Vagina (tissue), 2 donors: ENCODE data around the gene CFAP74. TPM values are rescaled to one million over a fixed set of nuclear protein-coding genes. Genes with fewer than 3 reads are reported as not detected.
"Not testable (repeated sequence)": the region's sequence is repeated elsewhere in the genome, so short reads cannot be mapped to it uniquely, and the experiment has no call there.

Experiments
- DNase-seq, 2 donors: peaks; one replicate each; pipeline ENCODE4 v3.0.0-alpha.2; 2017; ENCODE audit errors: extremely low spot score in 2 of 2
- H3K27ac ChIP-seq: fragments of 200-600 bp; sonication (generic); one replicate; pipeline ENCODE4 v1.5.1; 2019
- H3K27me3 ChIP-seq: fragments of 200-600 bp; sonication (generic); one replicate; pipeline ENCODE4 v1.5.1; 2019
- H3K36me3 ChIP-seq, 2 donors: fragments of 200-600 bp; sonication (generic); one replicate each; pipeline ENCODE4 v1.5.1; 2017 to 2019
- H3K4me1 ChIP-seq: fragments of 200-600 bp; sonication (generic); one replicate; pipeline ENCODE4 v1.5.1; 2019
- H3K4me3 ChIP-seq, 2 donors: fragments of 200-600 bp; sonication (generic); 1 replicate in 1 of 2; 2 replicates in 1 of 2; pipeline ENCODE4 v1.5.1; 2016 to 2019
- H3K9me3 ChIP-seq: fragments of 200-600 bp; sonication (generic); one replicate; pipeline ENCODE4 v1.5.1; 2019
- CTCF ChIP-seq, 3 experiments: fragments of 450-650 bp in 2 of 3; fragments of 200-600 bp in 1 of 3; sonication (generic) in 1 of 3; IDR thresholded peaks; one replicate each; pipeline ENCODE4 v1.5.1; 2017 to 2019; ENCODE audit warnings: antibody characterized with exemption in 3 of 3, mild to moderate bottlenecking in 2 of 3, moderate library complexity in 2 of 3
- POLR2A ChIP-seq, 2 donors: fragments of 450-650 bp; IDR thresholded peaks; one replicate each; pipeline ENCODE4 v1.6.1; 2017; ENCODE audit warnings: antibody characterized with exemption in 2 of 2, mild to moderate bottlenecking in 2 of 2, moderate library complexity in 2 of 2
- POLR2AphosphoS5 ChIP-seq, 2 donors: sonication (generic); formaldehyde crosslinking; IDR thresholded peaks; one replicate each; pipeline ENCODE4 v1.9.0; 2017; ENCODE audit warnings: antibody characterized with exemption in 2 of 2, mild to moderate bottlenecking in 2 of 2, low read depth in 1 of 2; ENCODE audit not compliant: insufficient read depth in 1 of 2
- intact Hi-C: fragments of 100-400 bp; cut with DNase I; formaldehyde crosslinking; loops from one replicate; pipeline ENCODE4 v1.15.1; 2023
- total RNA-seq: library from RNA; depleted of rRNA; stranded (reverse); fragments of >200 nt; gene quantifications from one replicate; pipeline ENCODE4 v1.2.3, GENCODE V29; 2016

CFAP74 gene
- total RNA-seq, 1 donor from 2014 or later = not detected

GRCh38 chr1:1986451-1987141 is 17.0 kb downstream of the CFAP74 start:
- intact Hi-C loops = no loop called here

GRCh38 chr1:1985375-1986050 is 18.1 kb downstream of the CFAP74 start:
- DNase-seq = no peak
- TF ChIP-seq POLR2AphosphoS5 (IDR thresholded peaks at IDR 0.05; ENCODE audit: insufficient read depth in 1 of 2, low read depth in 1 of 2) (no peak), POLR2A (IDR thresholded peaks at IDR 0.05) (no peak), CTCF (IDR thresholded peaks at IDR 0.05) (no peak)
- Histone ChIP-seq H3K27me3 (no peaks in the 10 kb centered on the region), H3K27ac (no peak overlapping the region), H3K4me3 (no peak overlapping the region), H3K36me3 (no peaks in the 10 kb centered on the region), H3K9me3 (no peaks in the 10 kb centered on the region), H3K4me1 (peaks cover 14% of the 10 kb centered on the region)
- intact Hi-C loops = no loop called here

More at GRCh38 chr1:1986451-1987141, 17.0 kb downstream of the CFAP74 start:
- H3K4me1 ChIP-seq = peaks cover 23% of the 10 kb centered on the region
- no peaks in the 10 kb centered on the region for H3K9me3 ChIP-seq
- no peak for DNase-seq
- TF ChIP-seq CTCF (IDR thresholded peaks at IDR 0.05) (no peak), POLR2A (IDR thresholded peaks at IDR 0.05) (no peak), POLR2AphosphoS5 (IDR thresholded peaks at IDR 0.05; ENCODE audit: insufficient read depth in 1 of 2, low read depth in 1 of 2) (no peak)
- H3K36me3 ChIP-seq = no peaks in the 10 kb centered on the region
- no peaks in the 10 kb centered on the region for H3K27me3 ChIP-seq
- H3K4me3 ChIP-seq = no peak overlapping the region
- no peak overlapping the region for H3K27ac ChIP-seq

DNA sequence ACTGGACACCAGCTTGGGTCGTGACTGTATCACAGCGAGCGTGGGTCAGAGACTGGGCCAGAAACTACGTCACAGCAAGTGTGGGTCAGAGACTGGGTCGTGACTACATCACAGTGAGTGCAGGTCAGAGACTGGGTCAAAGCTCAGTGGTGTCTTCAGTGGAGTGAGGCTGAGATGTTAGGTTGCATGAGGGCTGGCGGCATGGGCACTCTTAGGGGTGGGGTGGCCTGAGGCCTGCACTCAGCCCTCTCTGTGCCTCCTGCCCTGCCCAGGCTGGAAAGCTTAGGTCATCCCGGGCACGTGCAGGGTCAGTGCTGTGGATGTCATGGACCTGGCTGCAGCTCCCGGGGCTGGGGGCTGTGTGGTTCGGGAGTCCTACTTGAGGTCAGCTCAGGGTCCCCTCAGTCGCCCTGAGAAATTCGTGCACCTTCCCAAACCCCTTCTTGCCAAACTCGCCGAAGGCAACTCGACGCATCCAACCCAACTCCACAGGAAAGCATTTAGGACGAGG is 19.0 kb downstream of the CFAP74 start:
- intact Hi-C loops = no loop called here
- Histone ChIP-seq H3K9me3 (no peaks in the 10 kb centered on the region), H3K36me3 (no peaks in the 10 kb centered on the region), H3K4me3 (no peak overlapping the region), H3K27me3 (no peaks in the 10 kb centered on the region), H3K4me1 (peaks cover 8% of the 10 kb centered on the region), H3K27ac (no peak overlapping the region)
- no peak for TF ChIP-seq POLR2A (IDR thresholded peaks at IDR 0.05)
- TF ChIP-seq POLR2AphosphoS5 (IDR thresholded peaks at IDR 0.05; ENCODE audit: insufficient read depth in 1 of 2, low read depth in 1 of 2) = no peak
- TF ChIP-seq CTCF (IDR thresholded peaks at IDR 0.05) = no peak
- DNase-seq = no peak

GRCh38 chr1:1982379-1983232 is 21.0 kb downstream of the CFAP74 start:
- TF ChIP-seq POLR2A (IDR thresholded peaks at IDR 0.05) = no peak
- TF ChIP-seq CTCF (IDR thresholded peaks at IDR 0.05) = no peak
- TF ChIP-seq POLR2AphosphoS5 (IDR thresholded peaks at IDR 0.05; ENCODE audit: insufficient read depth in 1 of 2, low read depth in 1 of 2) = no peak
- no peaks in the 10 kb centered on the region for H3K4me1 ChIP-seq
- H3K4me3 ChIP-seq = no peak overlapping the region
- H3K9me3 ChIP-seq = no peaks in the 10 kb centered on the region
- no peaks in the 10 kb centered on the region for H3K27me3 ChIP-seq
- no peaks in the 10 kb centered on the region for H3K36me3 ChIP-seq
- H3K27ac ChIP-seq = no peak overlapping the region
- no peak for DNase-seq
- intact Hi-C loops = no loop called here

DNA sequence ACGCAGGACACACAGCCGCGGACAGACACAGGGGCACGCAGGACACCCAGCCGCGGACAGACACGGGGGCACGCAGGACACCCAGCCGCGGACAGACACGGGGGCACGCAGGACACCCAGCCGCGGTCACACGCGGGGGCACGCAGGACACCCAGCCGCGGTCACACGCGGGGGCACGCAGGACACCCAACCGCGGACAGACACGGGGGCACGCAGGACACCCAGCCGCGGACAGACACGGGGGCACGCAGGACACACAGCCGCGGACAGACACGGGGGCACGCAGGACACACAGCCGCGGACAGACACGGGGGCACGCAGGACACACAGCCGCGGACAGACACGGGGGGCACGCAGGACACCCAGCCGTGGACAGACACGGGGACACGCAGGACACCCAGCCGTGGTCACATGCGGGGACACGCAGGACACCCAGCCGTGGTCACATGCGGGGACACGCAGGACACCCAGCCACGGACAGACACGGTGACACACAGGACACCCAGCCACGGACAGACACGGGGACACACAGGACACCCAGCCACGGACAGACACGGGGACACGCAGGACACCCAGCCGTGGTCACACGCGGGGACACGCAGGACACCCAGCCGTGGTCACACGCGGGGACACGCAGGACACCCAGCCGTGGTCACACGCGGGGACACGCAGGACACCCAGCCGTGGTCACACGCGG is 21.8 kb downstream of the CFAP74 start:
- H3K36me3 ChIP-seq, H3K27me3 ChIP-seq, DNase-seq, intact Hi-C loops, H3K9me3 ChIP-seq, H3K27ac ChIP-seq, H3K4me3 ChIP-seq, H3K4me1 ChIP-seq: not testable (repeated sequence)
